ENCODE data around the gene RETN.

Gene RETN

GRCh38 chr19:7706188-7706954, 37.5 kb downstream of the RETN start:
- DNase-seq (ENCODE audit: low spot score): no peak

DNA sequence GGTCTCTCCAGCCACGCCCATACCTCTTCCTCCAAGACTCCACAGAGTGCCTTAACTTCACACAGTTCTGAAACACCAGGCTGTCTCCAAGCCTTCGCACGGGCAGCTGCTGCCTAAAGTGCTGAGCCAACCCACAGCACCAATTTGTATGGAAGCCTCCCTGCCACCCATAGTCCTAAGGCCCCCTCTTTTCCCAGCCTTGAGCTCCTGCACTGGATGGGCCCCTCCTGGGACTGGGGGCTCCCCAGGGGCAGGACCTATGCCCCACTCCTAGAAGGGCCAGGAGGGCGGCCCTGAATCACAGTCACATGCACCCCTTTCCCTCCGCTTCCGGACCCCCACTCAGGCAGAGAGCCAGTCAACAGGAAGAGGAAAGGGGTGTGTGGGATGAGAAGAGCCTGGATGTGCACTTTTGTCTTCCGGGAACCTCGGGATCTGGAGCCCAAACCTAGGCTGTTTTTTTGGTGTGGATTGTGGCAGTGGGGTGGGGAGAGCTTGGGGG, 38.2 kb downstream of the RETN start:
- no peak for DNase-seq (ENCODE audit: low spot score)

DNA sequence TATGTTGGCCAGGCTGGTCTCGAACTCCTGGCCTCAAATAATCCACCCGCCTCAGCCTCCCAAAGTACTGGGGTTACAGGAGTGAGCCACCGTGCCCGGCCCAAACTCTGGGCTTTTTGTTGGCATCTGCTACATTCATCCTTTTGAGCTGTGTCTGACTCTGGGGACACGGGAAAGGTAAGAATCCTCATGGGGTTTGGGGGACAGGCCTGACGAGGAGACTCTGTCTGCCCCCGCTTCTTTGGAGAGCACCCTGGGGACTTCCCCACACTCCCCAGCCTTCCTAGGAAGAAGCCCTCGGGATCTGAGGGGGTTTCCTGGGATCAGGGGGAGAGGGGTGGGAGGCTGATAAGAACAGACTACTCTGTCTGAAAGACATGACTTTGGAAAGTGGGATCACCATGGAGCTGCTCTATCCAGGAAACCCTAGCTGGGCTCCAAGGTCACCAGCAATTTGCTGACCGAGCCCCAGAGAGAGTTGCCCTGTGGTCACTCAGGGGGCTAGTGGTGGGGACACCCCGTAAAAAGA, 41.1 kb downstream of the RETN start:
- DNase-seq (ENCODE audit: low spot score): no peak

- no peak for DNase-seq (ENCODE audit: low spot score)
These were observed 41.8 kb downstream of the RETN start for GRCh38 chr19:7710616-7711015.

DNA sequence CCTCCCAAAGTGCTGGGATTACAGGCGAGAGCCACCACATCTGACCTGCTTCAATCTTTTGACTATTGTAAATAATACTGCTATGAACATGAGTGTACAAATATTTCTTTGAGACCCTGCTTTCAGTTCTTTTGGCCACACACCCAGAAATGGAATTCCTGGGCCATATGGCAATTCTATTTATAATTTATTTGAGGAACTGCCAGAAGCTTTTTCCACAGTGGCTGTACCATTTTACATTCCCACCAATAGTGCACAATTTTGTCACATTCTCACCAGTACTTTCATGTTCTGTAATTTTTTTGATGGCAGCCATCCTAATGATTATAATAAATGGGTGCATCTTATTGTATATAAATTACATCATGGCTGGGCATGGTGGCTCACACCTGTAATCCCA, 46.8 kb downstream of the RETN start:
- DNase-seq (ENCODE audit: low spot score): no peak

DNA sequence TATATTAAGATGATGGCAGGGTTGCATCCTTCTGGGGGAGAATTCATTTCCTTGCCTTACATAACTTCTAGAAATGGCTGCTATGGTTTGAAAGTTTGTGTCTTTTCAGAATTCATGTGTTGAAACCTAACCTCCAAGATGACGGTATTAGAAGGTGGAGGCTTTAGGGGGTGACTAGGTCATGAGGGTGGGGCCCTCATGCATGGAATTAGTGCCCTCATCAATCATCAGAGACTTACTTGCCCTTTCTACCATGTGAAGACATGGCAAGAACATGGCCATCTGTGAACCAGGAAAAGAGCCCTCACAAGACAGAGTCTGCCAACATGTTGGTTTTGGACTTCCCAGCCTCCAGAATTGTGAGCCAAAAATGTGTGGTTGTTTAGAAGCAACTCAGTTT, 47.9 kb downstream of the RETN start:
- DNase-seq (ENCODE audit: low spot score): no peak

DNA sequence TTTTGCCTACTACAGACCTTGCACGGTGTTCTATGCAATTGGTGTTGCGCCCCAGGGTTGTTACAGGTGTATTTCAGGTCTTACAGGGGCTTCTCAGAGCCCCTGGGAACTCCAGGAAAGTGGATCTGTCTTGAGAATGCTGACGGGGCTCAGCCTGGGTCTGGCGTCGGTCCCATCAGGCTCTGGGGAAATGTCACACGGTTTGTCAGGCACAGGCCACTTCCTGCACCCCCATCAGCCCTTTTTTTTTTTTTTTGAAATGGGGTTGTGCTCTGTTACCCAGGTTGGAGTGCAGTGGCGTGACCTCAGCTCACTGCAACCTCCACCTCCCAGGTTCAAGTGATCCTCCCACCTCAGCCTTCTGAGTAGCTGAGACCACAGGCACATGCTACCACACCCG, 49.8 kb downstream of the RETN start:
- DNase-seq (ENCODE audit: low spot score): no peak
